Mucosa of rectum (tissue), 2 donors: ENCODE data around the gene GPHB5.
"Not testable (repeated sequence)": the region's sequence is repeated elsewhere in the genome, so short reads cannot be mapped to it uniquely, and the experiment has no call there.

Source experiments
- H3K27ac ChIP-seq, 2 donors: one replicate each; pipeline ENCODE4 v1.7.0; 2013; ENCODE audit warnings: inconsistent platforms in 2 of 2, low read depth in 2 of 2, low read length in 2 of 2
- H3K27me3 ChIP-seq, 2 donors: one replicate each; pipeline ENCODE4 v1.7.0; 2013; ENCODE audit warnings: low read length in 2 of 2; ENCODE audit not compliant: control insufficient read depth in 2 of 2, insufficient read depth in 2 of 2
- H3K36me3 ChIP-seq, 2 donors: one replicate each; pipeline ENCODE4 v1.7.0; 2013; ENCODE audit warnings: low read length in 2 of 2; ENCODE audit not compliant: control insufficient read depth in 2 of 2, insufficient read depth in 2 of 2
- H3K4me1 ChIP-seq, 2 donors: one replicate each; pipeline ENCODE4 v1.7.0; 2013; ENCODE audit warnings: low read length in 2 of 2, mild to moderate bottlenecking in 1 of 2; ENCODE audit not compliant: control insufficient read depth in 2 of 2, insufficient read depth in 2 of 2
- H3K4me3 ChIP-seq, 2 donors: one replicate each; pipeline ENCODE4 v1.7.0; 2013; ENCODE audit warnings: low read length in 2 of 2
- H3K9ac ChIP-seq, 2 donors: one replicate each; pipeline ENCODE4 v1.7.0; 2013; ENCODE audit warnings: low read length in 2 of 2, low read depth in 1 of 2, mild to moderate bottlenecking in 1 of 2
- H3K9me3 ChIP-seq, 2 donors: one replicate each; pipeline ENCODE4 v1.7.0; 2013; ENCODE audit warnings: low read length in 2 of 2; ENCODE audit not compliant: control insufficient read depth in 2 of 2
- donor health status: healthy.
- donor health status: Normal muscosa, but diverticular disease.

The GPHB5 gene

DNA sequence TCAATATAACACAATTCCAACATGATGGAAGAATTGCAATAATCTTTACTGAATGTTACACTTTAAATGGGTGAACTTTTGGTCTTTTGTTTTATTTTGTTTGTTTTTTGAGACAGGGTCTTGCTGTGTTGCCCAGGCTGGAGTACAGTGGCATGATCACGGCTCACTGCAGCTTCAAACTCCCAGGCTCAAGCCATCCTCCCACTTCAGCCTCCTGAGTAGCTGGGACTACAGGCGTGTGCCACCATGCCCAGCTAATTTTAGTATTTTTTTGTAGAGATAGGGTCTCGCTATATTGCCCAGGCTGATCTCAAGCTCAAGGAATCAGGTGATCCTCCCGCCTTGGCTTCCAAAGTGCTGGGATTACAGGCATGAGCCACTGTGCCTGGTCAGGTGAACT is 38.8 kb downstream of the GPHB5 start:
- H3K9me3 ChIP-seq, H3K4me1 ChIP-seq, H3K4me3 ChIP-seq, H3K27ac ChIP-seq, H3K9ac ChIP-seq, H3K36me3 ChIP-seq, H3K27me3 ChIP-seq: not testable (repeated sequence)

DNA sequence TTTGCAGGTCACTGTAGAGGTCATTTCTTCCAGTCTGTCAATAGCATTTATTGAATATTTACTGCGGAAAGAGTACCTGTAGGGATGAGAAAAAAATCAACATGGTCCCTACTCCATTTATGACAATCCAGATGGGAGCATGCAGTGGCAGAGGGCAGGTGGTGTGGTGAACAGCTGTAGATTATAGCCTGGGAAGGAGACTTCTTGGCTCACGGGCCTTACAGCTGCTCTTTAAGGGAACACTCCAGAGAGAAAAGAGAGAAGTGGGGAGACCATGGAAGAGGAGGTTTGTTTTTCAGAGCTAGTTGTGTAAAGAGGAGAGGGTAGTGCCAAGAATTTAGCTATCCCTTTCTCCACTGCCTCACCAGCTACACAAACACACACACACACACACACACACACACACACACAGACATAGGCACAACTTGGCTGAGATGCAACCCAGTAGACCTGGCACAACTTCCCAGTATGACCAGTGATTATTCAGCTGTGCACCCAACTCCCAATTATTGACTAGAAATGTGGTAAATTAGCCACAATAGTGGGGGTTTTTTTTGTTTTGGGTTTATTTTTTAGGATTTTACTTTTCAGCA is 41.0 kb downstream of the GPHB5 start:
- no peaks in the 10 kb centered on the region for H3K9me3 ChIP-seq
- H3K27me3 ChIP-seq = no peaks in the 10 kb centered on the region
- no peak overlapping the region for H3K9ac ChIP-seq
- no peak overlapping the region for H3K27ac ChIP-seq
- H3K4me1 ChIP-seq = no peaks in the 10 kb centered on the region
- H3K4me3 ChIP-seq = no peak overlapping the region
- no peaks in the 10 kb centered on the region for H3K36me3 ChIP-seq

DNA sequence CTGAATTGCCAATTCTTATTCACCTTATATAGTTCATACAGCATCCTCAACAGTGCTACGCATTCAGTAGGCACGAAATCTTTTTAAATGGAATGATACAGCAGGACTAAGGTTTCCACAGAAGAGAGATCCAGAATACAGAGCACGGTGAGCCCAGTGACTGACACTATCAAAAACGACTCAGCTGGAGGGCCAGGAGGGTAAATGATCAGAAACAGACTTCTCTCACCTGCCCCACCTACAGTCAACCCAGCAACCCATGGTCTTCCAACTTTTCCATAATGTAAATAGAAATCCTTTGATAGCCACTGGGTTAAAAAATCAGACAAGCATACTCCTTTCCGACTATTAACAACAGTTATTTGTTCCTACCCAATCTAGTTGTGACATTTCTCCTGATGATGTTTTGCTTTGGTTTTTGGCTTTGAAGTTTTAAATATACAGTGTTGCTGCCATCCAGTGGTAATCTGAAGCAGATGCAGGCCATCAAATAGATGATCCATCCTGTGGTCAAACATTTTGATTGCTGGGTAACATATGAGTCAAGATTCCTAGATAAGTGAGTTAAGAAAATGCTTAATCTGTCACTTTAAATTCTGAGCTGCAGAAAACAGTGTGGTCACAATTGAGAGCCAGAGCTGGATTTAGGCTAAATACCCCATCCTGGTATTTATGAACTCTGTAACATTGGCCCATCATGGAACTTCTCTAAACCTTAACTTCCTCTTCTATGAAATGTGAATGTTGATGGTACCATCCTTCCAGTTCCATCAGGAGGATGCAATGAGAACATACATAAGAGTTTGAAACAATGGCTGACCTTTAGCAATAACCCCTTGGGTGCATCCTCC is 42.0 kb downstream of the GPHB5 start:
- H3K9ac ChIP-seq = no peak overlapping the region
- H3K4me3 ChIP-seq = no peak overlapping the region
- H3K27me3 ChIP-seq = no peaks in the 10 kb centered on the region
- no peaks in the 10 kb centered on the region for H3K36me3 ChIP-seq
- H3K27ac ChIP-seq = no peak overlapping the region
- H3K4me1 ChIP-seq = no peaks in the 10 kb centered on the region
- no peaks in the 10 kb centered on the region for H3K9me3 ChIP-seq

DNA sequence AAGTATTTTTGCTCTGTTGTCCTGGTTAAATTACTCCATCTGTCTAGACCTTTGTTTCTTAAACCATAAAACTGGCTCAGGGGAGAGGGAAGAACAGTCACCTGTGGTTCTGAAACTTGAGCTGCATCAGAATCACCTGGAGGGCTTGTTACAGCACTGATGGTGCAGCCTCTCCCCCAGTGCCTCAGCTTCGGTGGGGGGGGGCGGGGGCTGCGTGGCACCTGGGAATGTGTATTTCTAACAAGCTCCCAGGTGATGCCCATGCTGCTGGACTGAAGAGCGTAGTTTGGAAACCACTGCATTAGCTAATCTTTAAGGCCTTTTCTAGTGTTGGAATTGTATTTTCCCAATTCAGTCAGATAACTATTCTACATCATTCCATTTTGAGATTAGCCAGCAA is 42.7 kb downstream of the GPHB5 start:
- Histone ChIP-seq H3K36me3 (no peaks in the 10 kb centered on the region), H3K27me3 (no peaks in the 10 kb centered on the region), H3K27ac (no peak overlapping the region), H3K4me3 (no peak overlapping the region), H3K9me3 (no peaks in the 10 kb centered on the region), H3K9ac (no peak overlapping the region), H3K4me1 (no peaks in the 10 kb centered on the region)

DNA sequence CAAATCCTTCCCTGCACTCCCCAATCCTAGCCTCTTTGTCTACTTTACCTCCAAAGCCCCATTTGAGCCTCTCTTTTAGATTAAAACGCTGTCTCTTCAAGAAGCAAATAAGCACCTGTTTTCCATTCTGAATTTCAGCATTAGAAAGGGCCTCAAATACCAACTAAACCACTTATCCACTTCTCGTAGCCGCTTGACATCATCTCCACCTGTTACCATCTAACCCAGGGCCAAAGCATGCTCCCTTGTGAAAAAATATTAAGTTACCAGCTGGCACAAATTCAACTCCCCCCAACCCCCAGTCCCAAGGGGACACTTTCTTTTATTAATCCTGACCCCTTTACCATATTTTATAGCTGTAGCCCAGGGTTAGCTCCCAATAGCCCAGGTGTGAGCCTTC is 43.1 kb downstream of the GPHB5 start:
- H3K9ac ChIP-seq = no peak overlapping the region
- H3K4me1 ChIP-seq = no peaks in the 10 kb centered on the region
- no peak overlapping the region for H3K4me3 ChIP-seq
- H3K36me3 ChIP-seq = no peaks in the 10 kb centered on the region
- no peak overlapping the region for H3K27ac ChIP-seq
- H3K9me3 ChIP-seq = no peaks in the 10 kb centered on the region
- H3K27me3 ChIP-seq = no peaks in the 10 kb centered on the region

DNA sequence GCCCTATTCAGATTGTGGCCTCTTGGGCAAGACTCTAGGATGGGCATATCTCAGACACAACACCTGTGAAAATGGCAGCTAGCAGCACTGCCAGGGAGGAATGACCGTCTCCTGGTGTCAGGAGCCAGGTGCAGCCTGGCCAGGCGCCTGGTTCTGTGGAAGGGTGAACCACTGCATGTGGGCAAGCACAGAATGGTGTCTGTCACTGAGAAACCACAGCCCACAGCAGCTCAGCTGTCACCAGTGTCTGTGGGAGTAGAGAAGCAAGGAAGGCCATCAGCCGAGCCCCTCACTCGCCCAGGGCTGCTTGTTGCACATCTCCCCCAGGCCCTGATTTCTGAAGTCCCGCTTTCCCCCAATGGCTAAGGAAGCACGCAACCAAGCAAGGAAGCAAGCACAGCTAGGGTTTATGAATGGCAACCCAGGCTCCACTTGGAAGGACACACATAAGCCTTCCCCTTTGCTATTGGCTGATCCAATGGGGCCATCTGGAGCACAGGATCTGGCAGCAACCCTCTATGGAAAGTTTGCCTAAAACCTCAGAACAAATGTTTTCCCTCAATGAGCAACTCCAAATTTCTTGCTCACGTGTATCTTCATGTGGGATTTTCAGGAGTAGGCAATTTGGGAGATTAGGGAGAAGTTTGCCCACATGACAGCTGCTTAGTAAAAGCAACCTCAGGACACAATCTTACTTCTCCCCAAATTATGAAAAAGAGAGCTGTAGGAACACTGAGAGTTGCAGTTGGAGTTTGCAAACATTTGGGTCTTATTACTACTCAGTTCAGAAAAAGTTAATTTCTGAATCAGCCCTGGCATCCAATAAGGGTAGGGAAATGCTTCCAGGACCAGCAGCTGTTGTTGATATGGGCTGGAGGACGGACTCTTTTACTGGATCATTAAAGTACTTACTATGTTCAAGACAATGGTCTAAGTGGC is 44.7 kb downstream of the GPHB5 start:
- H3K27me3 ChIP-seq = no peaks in the 10 kb centered on the region
- no peaks in the 10 kb centered on the region for H3K4me1 ChIP-seq
- no peaks in the 10 kb centered on the region for H3K9me3 ChIP-seq
- H3K36me3 ChIP-seq = no peaks in the 10 kb centered on the region
- no peak overlapping the region for H3K9ac ChIP-seq
- peak overlapping the region in 1 of 2 donors; percentile 2 for H3K27ac ChIP-seq
- H3K4me3 ChIP-seq = no peak overlapping the region

DNA sequence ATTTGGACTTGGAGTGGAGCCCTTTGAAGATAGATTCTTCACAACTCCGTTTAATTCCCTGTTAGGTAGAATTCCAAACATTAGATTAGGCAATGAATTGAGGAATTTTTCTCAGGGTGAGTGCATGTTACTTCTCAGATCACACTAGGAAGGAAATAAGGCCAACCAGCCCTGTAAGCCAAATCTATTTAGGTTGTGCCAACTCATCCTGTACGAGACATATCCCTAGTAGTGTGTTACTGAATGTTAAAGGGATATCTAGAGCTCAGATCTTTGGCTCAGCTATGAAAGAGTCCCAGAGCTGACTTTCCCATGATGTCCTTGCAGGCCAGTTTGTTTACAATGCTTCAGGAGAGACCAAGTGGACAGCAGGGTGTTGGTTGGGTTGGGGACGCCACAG is 45.6 kb downstream of the GPHB5 start:
- Histone ChIP-seq H3K4me1 (no peaks in the 10 kb centered on the region), H3K9ac (no peak overlapping the region), H3K27ac (no peak overlapping the region), H3K9me3 (no peaks in the 10 kb centered on the region), H3K27me3 (no peaks in the 10 kb centered on the region), H3K4me3 (no peak overlapping the region), H3K36me3 (no peaks in the 10 kb centered on the region)

DNA sequence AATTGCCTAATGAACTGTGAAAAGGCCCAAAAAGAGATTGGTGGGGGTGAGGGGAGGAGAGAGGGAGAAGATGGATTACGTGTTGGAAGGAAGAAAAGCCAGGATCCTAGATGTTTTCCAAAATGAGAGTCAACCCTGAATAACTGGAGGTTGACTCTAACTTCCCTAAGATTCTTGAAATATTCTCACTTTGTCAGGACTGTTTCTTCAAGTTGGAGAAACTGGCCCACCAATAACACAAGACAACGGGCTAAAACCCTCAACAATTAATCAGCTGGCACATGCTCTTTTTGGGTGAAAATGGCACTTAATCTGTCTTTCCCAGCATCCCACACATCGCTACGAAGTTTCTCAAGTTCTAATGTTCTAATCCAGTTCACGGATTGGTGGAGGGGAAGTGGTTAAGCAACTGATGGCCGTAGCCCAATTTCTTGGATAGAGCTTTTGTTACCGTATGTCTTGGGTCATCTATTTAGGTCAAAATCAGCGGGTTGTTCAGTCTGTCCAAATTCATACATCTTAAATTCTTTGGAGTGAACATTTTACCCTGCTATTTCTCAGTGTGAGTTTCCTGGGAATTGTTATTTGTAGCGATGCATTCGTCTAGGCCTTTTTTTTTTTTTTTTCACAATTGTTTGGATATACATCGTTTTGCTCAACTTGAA is 49.0 kb downstream of the GPHB5 start:
- H3K9ac ChIP-seq = no peak overlapping the region
- H3K36me3 ChIP-seq = no peaks in the 10 kb centered on the region
- H3K9me3 ChIP-seq = no peaks in the 10 kb centered on the region
- no peaks in the 10 kb centered on the region for H3K4me1 ChIP-seq
- no peak overlapping the region for H3K27ac ChIP-seq
- no peak overlapping the region for H3K4me3 ChIP-seq
- H3K27me3 ChIP-seq = no peaks in the 10 kb centered on the region

DNA sequence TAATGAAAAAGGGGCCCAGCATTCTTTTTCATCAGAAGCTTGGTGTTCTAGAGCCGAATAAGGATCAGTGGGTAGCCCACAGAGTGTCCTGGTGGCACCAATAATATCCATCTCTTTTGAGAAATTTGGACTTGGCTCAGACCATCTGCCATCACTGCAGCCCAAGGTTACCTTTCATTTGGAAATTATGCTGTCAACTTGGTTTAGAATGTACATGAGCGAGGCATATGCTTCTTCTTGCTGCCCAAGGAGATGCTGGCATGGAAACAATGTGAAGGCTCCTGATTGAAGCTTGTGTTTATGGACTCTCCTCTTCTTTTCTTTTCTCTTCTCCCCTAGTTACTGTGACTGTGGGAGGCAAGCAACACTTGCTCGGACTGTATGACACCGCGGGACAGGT is 50.0 kb downstream of the GPHB5 start:
- no peak overlapping the region for H3K9ac ChIP-seq
- H3K27me3 ChIP-seq = no peaks in the 10 kb centered on the region
- no peaks in the 10 kb centered on the region for H3K9me3 ChIP-seq
- H3K4me3 ChIP-seq = no peak overlapping the region
- no peaks in the 10 kb centered on the region for H3K36me3 ChIP-seq
- no peak overlapping the region for H3K27ac ChIP-seq
- H3K4me1 ChIP-seq = no peaks in the 10 kb centered on the region
